Fibroblast of lung (primary cell): ENCODE results near the gene EBNA1BP2.

Source experiments
- EZH2 ChIP-seq: IDR thresholded peaks from 2 replicates; pipeline ENCODE4 v1.5.1; 2012; ENCODE audit warnings: low read length, control low read depth, mild to moderate bottlenecking; ENCODE audit errors: missing control alignments
- TF ChIP-seq, protein P1 (sequence below), 2 donors: IDR thresholded peaks in 1 of 2; conservative IDR thresholded peaks in 1 of 2; 1 replicate in 1 of 2; 2 replicates in 1 of 2; pipeline ENCODE4 v1.5.1; 2011 to 2012; ENCODE audit warnings: low read length in 2 of 2, control low read depth in 1 of 2, inconsistent platforms in 1 of 2, low read depth in 1 of 2, mild to moderate bottlenecking in 1 of 2

- TF ChIP-seq, protein P1, sequence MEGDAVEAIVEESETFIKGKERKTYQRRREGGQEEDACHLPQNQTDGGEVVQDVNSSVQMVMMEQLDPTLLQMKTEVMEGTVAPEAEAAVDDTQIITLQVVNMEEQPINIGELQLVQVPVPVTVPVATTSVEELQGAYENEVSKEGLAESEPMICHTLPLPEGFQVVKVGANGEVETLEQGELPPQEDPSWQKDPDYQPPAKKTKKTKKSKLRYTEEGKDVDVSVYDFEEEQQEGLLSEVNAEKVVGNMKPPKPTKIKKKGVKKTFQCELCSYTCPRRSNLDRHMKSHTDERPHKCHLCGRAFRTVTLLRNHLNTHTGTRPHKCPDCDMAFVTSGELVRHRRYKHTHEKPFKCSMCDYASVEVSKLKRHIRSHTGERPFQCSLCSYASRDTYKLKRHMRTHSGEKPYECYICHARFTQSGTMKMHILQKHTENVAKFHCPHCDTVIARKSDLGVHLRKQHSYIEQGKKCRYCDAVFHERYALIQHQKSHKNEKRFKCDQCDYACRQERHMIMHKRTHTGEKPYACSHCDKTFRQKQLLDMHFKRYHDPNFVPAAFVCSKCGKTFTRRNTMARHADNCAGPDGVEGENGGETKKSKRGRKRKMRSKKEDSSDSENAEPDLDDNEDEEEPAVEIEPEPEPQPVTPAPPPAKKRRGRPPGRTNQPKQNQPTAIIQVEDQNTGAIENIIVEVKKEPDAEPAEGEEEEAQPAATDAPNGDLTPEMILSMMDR (conservative IDR thresholded peaks at IDR 0.05 in 1 of 2, IDR thresholded peaks at IDR 0.05 in 1 of 2; ENCODE audit: low read depth in 1 of 2, low read length in 2 of 2): no peak
- TF ChIP-seq EZH2: no peak
Observed at GRCh38 chr1:43207229-43207853, 35.3 kb upstream of the EBNA1BP2 start.
